ENCODE data around the gene DYRK2.
"Not testable (repeated sequence)": the region's sequence is repeated elsewhere in the genome, so short reads cannot be mapped to it uniquely, and the experiment has no call there.

The DYRK2 gene

GRCh38 chr12:67671419-67671818, 22.9 kb downstream of the DYRK2 start:
- no peak for DNase-seq (ENCODE audit: low read depth)

DNA sequence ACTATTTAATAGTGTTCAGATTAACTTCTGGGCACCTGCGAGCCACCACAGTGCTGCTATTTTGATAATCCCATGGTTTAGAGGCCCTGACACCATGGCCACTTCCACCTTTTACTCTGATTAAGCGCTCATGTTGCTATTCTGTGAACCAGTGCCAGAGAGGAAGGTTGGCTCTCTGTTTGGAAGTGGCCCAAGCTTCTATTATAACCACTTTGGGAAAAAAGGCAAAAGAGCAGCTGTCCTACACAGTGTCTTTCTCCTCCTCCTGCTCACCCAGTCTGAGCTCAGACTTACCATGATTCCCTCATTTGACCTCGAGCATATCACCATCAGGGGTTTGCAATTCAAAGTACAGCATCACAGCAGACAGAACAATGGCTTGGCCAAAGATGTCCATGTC, 23.3 kb downstream of the DYRK2 start:
- no peak for DNase-seq (ENCODE audit: low read depth)

DNA sequence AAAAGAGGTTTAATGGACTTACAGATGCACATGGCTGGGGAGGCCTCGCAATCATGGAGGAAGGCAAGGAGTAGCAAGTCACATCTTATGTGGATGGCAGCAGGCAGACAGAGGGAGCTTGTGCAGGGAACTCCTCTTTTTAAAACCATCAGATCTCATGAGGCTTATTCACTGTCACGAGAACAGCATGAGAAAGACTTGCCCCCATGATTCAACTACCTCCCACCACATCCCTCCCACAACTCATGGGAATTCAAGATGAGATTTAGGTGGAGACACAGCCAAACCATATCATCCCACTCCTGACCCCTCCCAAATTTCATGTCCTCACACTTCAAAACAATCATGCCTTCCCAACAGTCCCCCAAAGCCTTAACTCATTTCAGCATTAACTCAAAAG, 24.0 kb downstream of the DYRK2 start:
- DNase-seq (ENCODE audit: low read depth): not testable (repeated sequence)

DNA sequence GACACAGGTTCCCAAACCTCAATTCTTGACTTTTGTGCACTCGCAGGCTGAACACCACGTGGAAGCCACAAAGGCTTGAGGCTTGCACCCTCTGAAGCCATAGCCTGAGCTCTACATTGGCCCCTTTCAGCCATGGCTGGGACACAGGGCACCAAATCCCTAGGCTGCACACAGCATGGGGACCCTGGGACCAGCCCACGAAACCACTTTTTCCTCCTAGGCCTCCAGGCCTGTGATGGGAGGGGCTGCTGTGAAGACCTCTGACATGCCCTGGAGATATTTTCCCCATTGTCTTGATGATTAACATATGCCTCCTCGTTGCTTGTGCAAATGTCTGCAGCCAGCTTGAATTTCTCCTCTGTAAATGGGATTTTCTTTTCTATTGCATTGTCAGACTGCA, 25.0 kb downstream of the DYRK2 start:
- not testable (repeated sequence) for DNase-seq (ENCODE audit: low read depth)

- no peak for DNase-seq (ENCODE audit: low read depth)
Observed at GRCh38 chr12:67674417-67674816, 25.9 kb downstream of the DYRK2 start.

DNA sequence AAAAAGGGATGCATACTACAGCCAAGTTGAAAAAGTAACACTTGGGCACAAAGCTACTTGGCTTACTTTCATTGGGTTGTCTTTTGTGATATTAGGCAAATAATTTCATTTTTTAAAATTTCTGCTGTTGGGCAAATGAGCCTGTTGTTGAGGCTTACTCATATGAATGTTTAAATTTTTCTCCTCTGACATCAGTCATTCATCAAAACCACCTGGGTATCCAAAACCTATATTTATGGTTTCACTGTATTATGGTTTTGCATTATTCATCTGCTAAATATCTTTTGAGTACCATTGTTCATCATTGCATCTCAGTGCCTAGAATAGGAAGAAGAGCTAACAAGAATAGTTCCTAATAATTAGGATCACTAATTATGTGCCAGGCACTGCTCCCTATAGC, 28.1 kb downstream of the DYRK2 start:
- DNase-seq (ENCODE audit: low read depth): no peak

GRCh38 chr12:67677166-67677565, 28.6 kb downstream of the DYRK2 start:
- DNase-seq (ENCODE audit: low read depth): no peak

DNA sequence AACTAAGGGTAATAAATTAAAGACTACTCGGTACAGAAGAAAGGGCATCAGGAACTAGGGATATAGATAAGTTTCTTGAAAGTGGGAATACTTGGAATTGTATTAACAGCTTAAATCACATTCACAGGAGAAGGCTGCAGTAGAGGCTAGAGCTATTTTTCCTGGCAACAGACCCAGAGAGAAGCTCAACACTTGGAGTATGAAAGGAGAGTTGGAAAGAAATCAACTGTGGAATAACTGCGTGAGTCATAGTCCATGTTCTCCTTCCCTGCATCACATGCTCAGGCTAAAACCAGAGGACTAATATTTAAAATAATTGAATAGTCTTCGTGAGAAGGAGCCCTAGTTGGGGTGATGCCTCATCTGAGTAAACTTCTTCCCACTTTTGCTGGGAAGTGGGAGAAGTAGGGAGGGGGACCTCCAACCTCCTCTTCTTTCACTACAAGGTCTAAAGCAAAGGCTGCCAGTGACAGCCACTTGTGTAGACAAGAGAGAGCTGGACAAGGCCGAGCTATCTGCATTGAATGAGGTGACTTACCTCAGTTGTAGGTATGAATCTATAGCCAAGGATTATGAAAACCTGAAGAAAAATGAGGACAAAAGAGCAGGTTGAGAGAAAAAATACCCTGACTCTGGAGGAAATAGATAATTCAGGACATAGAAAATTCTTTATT, 32.7 kb downstream of the DYRK2 start:
- DNase-seq (ENCODE audit: low read depth): no peak

GRCh38 chr12:67681941-67682620, 33.5 kb downstream of the DYRK2 start:
- DNase-seq (ENCODE audit: low read depth): no peak

- DNase-seq (ENCODE audit: low read depth): no peak
Observed at GRCh38 chr12:67689385-67689784, 40.8 kb downstream of the DYRK2 start.

DNA sequence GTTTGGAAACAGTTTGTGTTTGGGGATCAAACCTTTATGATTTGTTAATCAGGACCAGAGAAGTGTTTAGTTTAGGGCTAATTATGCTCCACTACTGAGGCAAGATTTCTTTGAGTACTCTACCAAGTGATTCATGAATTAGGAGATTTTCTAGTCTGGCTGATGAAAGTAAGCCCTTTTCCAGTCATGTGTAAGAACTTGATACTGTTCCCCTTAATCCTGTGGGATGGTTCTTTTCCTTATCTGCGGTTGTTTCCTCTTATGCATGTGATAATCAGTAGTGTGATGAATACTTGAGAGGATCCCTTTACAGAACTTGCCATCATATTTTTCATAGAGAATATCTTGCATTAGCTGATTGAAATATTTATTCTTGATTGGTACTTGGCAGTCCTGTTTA, 42.1 kb downstream of the DYRK2 start:
- no peak for DNase-seq (ENCODE audit: low read depth)

- DNase-seq (ENCODE audit: low read depth): no peak
Observed at GRCh38 chr12:67691220-67691619, 42.7 kb downstream of the DYRK2 start.

DNA sequence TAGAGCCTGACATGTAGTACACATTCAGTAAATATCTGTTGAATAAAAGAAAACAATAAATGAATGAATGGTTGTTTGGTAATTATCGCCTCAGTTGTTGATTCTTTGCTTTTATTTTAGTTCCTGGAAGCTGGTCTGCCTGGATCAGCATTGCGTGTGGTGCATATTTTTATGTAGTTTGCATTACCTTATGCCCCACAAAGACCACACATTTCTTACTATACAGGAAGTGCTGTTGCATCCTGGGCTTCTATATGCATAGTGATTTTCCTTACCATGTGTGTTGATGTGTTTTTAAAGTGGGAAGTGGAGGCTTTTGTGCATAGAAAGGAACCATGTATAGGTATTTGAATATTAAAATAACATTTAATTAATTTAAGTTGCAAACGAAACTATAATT, 43.6 kb downstream of the DYRK2 start:
- DNase-seq (ENCODE audit: low read depth): no peak

DNA sequence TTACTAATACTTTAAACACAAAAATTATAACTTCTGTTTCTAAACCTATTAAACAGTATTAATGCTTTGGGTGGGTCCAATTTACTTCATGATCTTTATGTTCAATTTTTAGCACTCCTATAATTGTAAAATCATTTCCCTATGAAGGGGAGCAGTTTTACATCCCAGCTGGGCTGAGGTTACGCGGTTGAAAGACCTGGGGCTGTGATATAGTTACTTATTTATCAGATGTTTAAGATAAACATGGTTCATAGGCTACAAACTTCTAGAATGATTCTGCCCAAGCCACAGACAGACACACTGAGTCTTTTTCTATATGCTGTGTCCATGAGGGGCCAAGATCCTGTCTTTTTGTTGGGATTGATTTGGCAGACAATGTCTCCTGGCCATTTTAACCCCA, 44.4 kb downstream of the DYRK2 start:
- DNase-seq (ENCODE audit: low read depth): no peak

- DNase-seq (ENCODE audit: low read depth): no peak
Observed at GRCh38 chr12:67693894-67694293, 45.3 kb downstream of the DYRK2 start.

DNA sequence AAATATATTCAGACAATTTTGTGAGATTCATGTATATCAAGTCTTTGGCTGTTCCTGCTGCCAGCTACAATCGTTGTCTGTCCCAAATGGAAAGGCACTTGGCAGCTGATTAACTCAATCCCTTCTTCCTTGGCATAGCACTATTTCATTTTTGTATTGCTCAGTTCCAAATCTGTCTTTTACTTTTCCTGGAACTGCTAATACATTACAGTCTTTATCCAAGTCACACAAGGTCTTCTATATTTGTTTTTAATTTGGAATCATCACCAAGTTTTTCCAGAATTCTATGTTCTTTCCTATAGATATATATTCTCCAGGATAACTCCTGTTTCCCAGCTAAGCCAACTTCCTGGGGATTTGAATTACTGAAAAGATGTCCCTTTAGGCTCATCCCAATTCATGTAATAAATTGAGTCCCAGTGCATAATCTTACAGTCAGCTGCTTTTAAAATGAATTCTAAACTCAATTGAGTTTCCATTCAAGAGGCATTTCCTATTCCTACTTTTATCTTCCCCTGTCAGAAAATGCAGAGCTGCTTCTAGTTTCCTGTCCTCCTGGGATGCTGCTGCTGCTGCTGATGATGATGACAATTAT, 45.9 kb downstream of the DYRK2 start:
- no peak for DNase-seq (ENCODE audit: low read depth)

DNA sequence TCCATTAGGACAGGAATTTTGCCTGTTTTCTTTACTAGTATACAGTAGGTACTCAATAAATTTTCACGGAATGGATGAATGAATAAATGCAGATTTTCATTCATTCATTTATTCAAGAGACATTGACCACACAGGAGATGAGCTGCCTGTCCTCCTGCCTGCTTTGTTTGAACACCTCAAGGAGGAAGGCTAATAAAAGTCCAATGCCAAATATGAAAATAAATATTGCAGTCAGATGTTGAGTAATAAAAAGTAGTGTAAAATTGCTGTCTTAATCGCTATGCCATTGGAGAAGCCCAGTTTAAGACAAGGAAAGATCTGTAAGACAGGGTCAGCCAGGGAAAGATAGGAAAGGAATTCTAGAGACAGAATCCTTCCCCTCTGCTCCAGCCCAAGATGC, 47.4 kb downstream of the DYRK2 start:
- no peak for DNase-seq (ENCODE audit: low read depth)

DNA sequence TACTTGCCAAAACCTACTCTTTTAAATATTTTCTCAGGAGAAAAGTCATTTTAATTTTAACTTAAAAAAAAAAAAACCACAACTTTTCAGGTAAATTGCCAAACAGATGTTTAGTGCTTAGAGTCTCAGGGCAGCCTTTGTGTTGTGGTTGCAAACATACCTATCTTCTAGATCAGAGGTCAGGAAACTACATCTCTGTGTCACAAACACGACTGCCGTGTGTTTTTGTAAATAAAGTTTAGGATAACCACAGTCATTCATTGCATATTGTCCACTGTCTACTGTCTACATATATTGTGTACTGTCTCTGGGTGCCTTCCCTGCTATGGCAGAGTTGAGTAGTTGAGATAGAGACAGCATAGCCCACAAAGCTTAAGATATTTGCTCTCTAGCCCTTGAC, 48.9 kb downstream of the DYRK2 start:
- DNase-seq (ENCODE audit: low read depth): no peak

GRCh38 chr12:67697967-67698366, 49.4 kb downstream of the DYRK2 start:
- DNase-seq (ENCODE audit: low read depth): no peak

GRCh38 chr12:67698672-67699581, 50.4 kb downstream of the DYRK2 start:
- DNase-seq (ENCODE audit: low read depth): peak; percentile 14

DNA sequence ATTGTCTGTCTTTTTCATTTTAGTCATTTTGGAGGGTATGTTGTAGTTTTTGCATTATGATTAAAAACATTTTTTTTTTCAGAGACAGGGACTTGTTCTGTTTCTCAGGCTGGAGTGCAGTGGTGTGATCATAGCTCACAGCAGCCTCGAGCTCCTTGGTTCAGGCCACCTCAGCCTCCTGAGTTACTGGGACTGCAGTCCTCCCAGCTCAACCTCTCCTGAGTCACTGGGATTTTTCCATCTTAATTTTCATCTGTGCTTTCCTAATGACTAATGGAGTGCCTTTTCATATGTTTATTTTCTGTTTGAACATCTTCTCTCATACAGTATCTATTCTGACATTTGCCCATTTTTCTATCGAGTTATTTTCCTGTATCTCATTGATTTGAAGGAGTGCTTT, 52.6 kb downstream of the DYRK2 start:
- DNase-seq (ENCODE audit: low read depth): no peak

- no peak for DNase-seq (ENCODE audit: low read depth)
Observed at GRCh38 chr12:67702136-67702535, 53.6 kb downstream of the DYRK2 start.

DNA sequence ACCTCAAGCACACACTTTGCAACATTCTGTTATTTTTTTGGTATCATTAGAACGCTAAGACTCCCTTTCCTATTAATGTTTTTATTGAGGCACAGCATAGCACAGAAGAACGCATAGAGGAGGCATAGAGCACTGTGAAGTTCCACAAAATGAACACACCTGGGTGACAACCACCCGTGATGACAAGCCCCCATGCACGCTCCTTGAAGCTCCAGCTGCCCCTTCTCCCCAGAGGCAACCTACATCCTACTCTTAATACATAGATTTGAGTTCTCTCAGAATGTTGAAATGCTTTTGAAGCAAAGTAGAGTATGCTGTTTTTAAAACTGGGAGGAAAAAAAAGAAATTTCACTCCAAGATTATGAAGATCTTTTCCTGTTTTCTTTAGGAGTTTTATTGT, 55.5 kb downstream of the DYRK2 start:
- DNase-seq (ENCODE audit: low read depth): no peak
